ENCODE results near the gene MACROD2.

- TF ChIP-seq, protein P1, sequence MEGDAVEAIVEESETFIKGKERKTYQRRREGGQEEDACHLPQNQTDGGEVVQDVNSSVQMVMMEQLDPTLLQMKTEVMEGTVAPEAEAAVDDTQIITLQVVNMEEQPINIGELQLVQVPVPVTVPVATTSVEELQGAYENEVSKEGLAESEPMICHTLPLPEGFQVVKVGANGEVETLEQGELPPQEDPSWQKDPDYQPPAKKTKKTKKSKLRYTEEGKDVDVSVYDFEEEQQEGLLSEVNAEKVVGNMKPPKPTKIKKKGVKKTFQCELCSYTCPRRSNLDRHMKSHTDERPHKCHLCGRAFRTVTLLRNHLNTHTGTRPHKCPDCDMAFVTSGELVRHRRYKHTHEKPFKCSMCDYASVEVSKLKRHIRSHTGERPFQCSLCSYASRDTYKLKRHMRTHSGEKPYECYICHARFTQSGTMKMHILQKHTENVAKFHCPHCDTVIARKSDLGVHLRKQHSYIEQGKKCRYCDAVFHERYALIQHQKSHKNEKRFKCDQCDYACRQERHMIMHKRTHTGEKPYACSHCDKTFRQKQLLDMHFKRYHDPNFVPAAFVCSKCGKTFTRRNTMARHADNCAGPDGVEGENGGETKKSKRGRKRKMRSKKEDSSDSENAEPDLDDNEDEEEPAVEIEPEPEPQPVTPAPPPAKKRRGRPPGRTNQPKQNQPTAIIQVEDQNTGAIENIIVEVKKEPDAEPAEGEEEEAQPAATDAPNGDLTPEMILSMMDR (IDR thresholded peaks at IDR 0.05) = no peak
- TF ChIP-seq EP300 (IDR thresholded peaks at IDR 0.05) = no peak
These were observed 2071.3 kb downstream of the MACROD2 start for GRCh38 chr20:16066571-16066970.

Data from tibial nerve (tissue), 4 donors.